Right atrium auricular region (tissue), 2 donors: ENCODE measurements around the gene ADGRG1. TPM values are rescaled to one million over a fixed set of nuclear protein-coding genes. Genes with fewer than 3 reads are reported as not detected.

Experiments
- DNase-seq: peaks from one replicate; pipeline ENCODE4 v3.0.0-alpha.2; 2019; ENCODE audit warnings: low spot score
- H3K27ac ChIP-seq, 2 donors: fragments of 200-600 bp; sonication (generic); 1 replicate in 1 of 2; 2 replicates in 1 of 2; pipeline ENCODE4 v1.5.1; 2016 to 2019
- H3K27me3 ChIP-seq, 2 donors: fragments of 200-600 bp; sonication (generic); one replicate each; pipeline versions ENCODE4 v1.5.1 to v1.6.0; 2017 to 2019
- H3K36me3 ChIP-seq: fragments of 200-600 bp; sonication (generic); one replicate; pipeline ENCODE4 v1.5.1; 2016
- H3K4me1 ChIP-seq, 2 donors: fragments of 200-600 bp; sonication (generic); one replicate each; pipeline versions ENCODE4 v1.5.1 to v1.6.0; 2017 to 2019
- H3K4me3 ChIP-seq, 2 donors: fragments of 200-600 bp; sonication (generic); 1 replicate in 1 of 2; 2 replicates in 1 of 2; pipeline ENCODE4 v1.5.1; 2017 to 2019; ENCODE audit warnings: mild to moderate bottlenecking in 1 of 2, moderate library complexity in 1 of 2
- H3K9me3 ChIP-seq, 2 donors: fragments of 200-600 bp; sonication (generic); one replicate each; pipeline ENCODE4 v1.5.1; 2019
- CTCF ChIP-seq, 2 donors: fragments of 200-600 bp; sonication (generic); IDR thresholded peaks; one replicate each; pipeline ENCODE4 v1.5.1; 2019; ENCODE audit warnings: antibody characterized with exemption in 2 of 2
- total RNA-seq, 2 donors: library from RNA; depleted of rRNA; stranded (reverse); fragments of >200 nt; gene quantifications; one replicate each; pipeline ENCODE4 v1.1.0, GENCODE V29; 2016

ADGRG1 gene
- total RNA-seq, 2 donors from 2014 or later: 12.6 to 25.5 TPM

GRCh38 chr16:57637424-57637823 is 9.0 kb downstream of the ADGRG1 start:
- no peak overlapping the region for H3K4me3 ChIP-seq
- H3K27ac ChIP-seq: peak overlapping the region; percentile 54 to 69
- no peak for TF ChIP-seq CTCF (IDR thresholded peaks at IDR 0.05)
- peak; percentile 71 for DNase-seq
- no peaks in the 10 kb centered on the region for H3K9me3 ChIP-seq
- H3K4me1 ChIP-seq: peaks cover 0 to 68% of the 10 kb centered on the region in 2 donors
- H3K36me3 ChIP-seq: no peaks in the 10 kb centered on the region
- H3K27me3 ChIP-seq: no peaks in the 10 kb centered on the region

DNA sequence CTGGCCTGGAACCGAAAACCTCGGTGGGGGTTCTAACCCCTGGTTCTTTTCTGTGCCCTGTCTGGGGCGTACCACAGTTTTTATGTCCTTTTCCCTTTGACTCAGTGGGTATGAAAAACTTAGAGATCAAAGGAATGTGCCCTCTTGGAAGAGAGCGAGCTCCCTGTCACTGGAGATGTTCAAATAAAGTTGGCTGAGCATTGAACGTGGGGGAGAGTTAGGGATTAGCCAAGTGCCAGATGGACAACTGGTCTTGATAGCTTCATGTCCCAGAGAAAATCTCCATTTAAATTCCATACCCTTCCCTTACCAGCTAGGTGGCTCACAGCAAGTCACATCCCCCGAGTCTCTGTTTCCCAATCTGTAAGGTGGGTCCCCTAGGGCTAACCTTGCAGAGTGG is 9.5 kb downstream of the ADGRG1 start:
- Histone ChIP-seq H3K4me3 (no peak overlapping the region), H3K27ac (peak overlapping the region; percentile 54 to 66), H3K27me3 (no peaks in the 10 kb centered on the region), H3K36me3 (no peaks in the 10 kb centered on the region), H3K9me3 (no peaks in the 10 kb centered on the region), H3K4me1 (peaks cover 0 to 68% of the 10 kb centered on the region in 2 donors)
- no peak for TF ChIP-seq CTCF (IDR thresholded peaks at IDR 0.05)
- DNase-seq: no peak

GRCh38 chr16:57638381-57638780 is 10.0 kb downstream of the ADGRG1 start:
- H3K4me3 ChIP-seq: no peak overlapping the region
- peak overlapping the region; percentile 54 to 66 for H3K27ac ChIP-seq
- no peaks in the 10 kb centered on the region for H3K36me3 ChIP-seq
- peaks cover 0 to 68% of the 10 kb centered on the region in 2 donors for H3K4me1 ChIP-seq
- H3K9me3 ChIP-seq: no peaks in the 10 kb centered on the region
- no peak for TF ChIP-seq CTCF (IDR thresholded peaks at IDR 0.05)
- no peaks in the 10 kb centered on the region for H3K27me3 ChIP-seq
- no peak for DNase-seq

DNA sequence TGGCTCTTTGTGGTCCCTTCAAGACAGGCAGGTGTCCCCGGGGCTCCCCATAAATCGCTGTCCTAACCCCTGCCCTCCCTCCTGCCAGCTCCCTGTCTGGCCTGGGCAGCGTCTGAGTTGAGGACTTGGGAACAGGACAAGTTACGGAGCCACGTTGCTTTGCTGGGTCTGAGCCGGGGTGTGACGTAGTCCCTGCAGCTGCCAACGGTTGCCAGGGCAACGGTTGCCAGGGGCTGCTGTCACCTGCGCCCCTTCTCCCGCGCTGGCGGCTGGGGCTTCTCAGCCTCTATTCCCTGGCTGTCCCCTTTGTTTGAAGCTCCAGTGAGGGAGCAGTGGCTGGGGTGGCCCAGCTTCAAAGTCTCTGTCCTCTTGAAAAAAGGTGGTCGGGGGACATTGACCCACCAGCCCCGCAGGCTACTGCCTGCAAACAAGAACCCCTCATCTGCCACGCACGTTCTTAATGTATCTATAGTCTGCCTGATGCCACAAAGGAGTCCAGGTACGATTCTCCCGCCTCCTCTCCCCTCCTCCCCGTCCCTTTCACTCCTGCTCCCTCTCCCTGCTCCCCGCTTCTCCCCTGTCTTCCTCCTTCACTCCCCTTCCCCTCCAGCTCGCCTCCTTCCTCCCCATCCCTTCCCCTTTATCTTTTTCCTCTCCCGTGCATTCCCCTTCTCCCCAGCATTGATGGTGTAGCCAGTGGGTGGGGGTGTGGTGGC is 10.9 kb downstream of the ADGRG1 start:
- Histone ChIP-seq H3K4me3 (no peak overlapping the region), H3K27ac (peak overlapping the region; percentile 19 to 46), H3K36me3 (no peaks in the 10 kb centered on the region), H3K9me3 (no peaks in the 10 kb centered on the region), H3K27me3 (no peaks in the 10 kb centered on the region), H3K4me1 (peaks cover 0 to 69% of the 10 kb centered on the region in 2 donors)
- TF ChIP-seq CTCF (IDR thresholded peaks at IDR 0.05): no peak
- DNase-seq: no peak

DNA sequence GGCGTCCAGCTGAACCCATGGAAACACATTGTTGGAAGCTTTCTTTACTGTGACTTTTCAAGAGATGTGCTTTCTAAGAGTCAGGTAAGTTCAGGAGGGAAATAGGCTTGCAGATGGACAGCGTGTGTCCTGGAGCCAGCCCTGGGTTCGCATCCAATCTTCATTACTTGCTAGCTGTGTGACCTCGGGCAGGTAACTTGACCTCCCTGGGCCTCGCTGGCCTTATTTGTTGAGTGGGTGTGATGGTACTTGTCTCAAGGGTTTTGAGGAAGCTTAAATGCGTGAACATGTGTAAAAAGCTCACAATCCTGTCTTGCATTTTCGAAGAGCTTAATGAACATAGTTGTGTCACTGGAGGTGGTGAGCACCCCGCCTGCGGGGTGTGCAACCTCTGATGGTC is 11.8 kb downstream of the ADGRG1 start:
- Histone ChIP-seq H3K9me3 (no peaks in the 10 kb centered on the region), H3K27ac (peak overlapping the region in 1 of 2 donors; percentile 46), H3K27me3 (no peaks in the 10 kb centered on the region), H3K4me1 (peaks cover 0 to 67% of the 10 kb centered on the region in 2 donors), H3K4me3 (no peak overlapping the region), H3K36me3 (no peaks in the 10 kb centered on the region)
- no peak for TF ChIP-seq CTCF (IDR thresholded peaks at IDR 0.05)
- no peak for DNase-seq

DNA sequence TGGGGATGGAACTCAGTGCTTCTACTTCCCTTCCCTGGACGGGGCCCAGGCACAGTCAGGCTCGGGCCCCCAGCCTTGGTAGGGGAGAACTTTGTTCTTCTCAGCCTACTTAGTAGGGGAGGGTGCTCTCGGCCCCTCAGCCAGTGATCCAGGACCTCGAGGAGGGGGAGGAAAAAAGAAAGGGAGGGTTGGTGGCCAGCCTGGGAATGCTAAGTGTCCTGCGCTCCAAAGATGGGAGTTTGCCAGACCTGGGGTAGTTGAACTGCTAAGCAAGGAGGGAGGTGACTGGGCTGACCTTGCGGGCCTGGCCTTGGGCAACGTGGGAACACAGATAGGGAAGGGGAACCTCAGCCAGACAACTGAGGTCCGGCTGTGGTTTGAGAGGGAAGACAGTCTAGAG is 12.2 kb downstream of the ADGRG1 start:
- H3K36me3 ChIP-seq: no peaks in the 10 kb centered on the region
- no peak for TF ChIP-seq CTCF (IDR thresholded peaks at IDR 0.05)
- DNase-seq: no peak
- no peaks in the 10 kb centered on the region for H3K27me3 ChIP-seq
- no peak overlapping the region for H3K4me3 ChIP-seq
- peaks cover 0 to 67% of the 10 kb centered on the region in 2 donors for H3K4me1 ChIP-seq
- peak overlapping the region in 1 of 2 donors; percentile 37 for H3K27ac ChIP-seq
- no peaks in the 10 kb centered on the region for H3K9me3 ChIP-seq
